ACHN (cell line): ENCODE measurements around the gene PPM1M.
A peak's percentile ranks its signal among the peaks of the same experiment; 100 is the strongest.

Experiments used
- DNase-seq: peaks from one replicate; pipeline ENCODE4 v3.0.0-alpha.2; 2015
- in situ Hi-C: cut with HindIII; loops from 2 replicates; pipeline ENCODE4 v1.10.0; 2017; ENCODE audit warnings: low sequenced_read_pairs, low pct_ligation_motif_present, low pct_unique_long_range_greater_than_20kb

The PPM1M gene

GRCh38 chr3:52227766-52228165 lies 17.8 kb upstream of the PPM1M start:
- no peak for DNase-seq
- in situ Hi-C loops, result no loop called here

- DNase-seq, result no peak
These were observed 17.3 kb upstream of the PPM1M start for GRCh38 chr3:52228266-52228665.

GRCh38 chr3:52228751-52229291 lies 16.7 kb upstream of the PPM1M start:
- no peak for DNase-seq
- in situ Hi-C loops, result no loop called here

More at GRCh38 chr3:52228266-52228665, 17.3 kb upstream of the PPM1M start:
- in situ Hi-C loops, result no loop called here

- in situ Hi-C loops, result no loop called here
- no peak for DNase-seq
These were observed 15.9 kb upstream of the PPM1M start for GRCh38 chr3:52229656-52230055.

GRCh38 chr3:52230461-52230860 lies 15.1 kb upstream of the PPM1M start:
- in situ Hi-C loops, result no loop called here

GRCh38 chr3:52230889-52231499 lies 14.6 kb upstream of the PPM1M start:
- in situ Hi-C loops, result no loop called here
- DNase-seq, result no peak

More at GRCh38 chr3:52230461-52230860, 15.1 kb upstream of the PPM1M start:
- DNase-seq, result no peak

GRCh38 chr3:52231502-52232278 lies 13.9 kb upstream of the PPM1M start:
- in situ Hi-C loops, result no loop called here
- peak; percentile 57 for DNase-seq

- no peak for DNase-seq
- in situ Hi-C loops, result no loop called here
These were observed 13.1 kb upstream of the PPM1M start for GRCh38 chr3:52232279-52233107.

- DNase-seq, result no peak
- in situ Hi-C loops, result no loop called here
These were observed 12.4 kb upstream of the PPM1M start for GRCh38 chr3:52233108-52233591.

GRCh38 chr3:52233968-52234367 lies 11.6 kb upstream of the PPM1M start:
- no peak for DNase-seq
- in situ Hi-C loops, result no loop called here

- in situ Hi-C loops, result no loop called here
- no peak for DNase-seq
These were observed 10.8 kb upstream of the PPM1M start for GRCh38 chr3:52234516-52235447.

GRCh38 chr3:52236424-52236886 lies 9.1 kb upstream of the PPM1M start:
- DNase-seq, result no peak
- in situ Hi-C loops, result no loop called here

GRCh38 chr3:52237006-52237656 lies 8.4 kb upstream of the PPM1M start:
- in situ Hi-C loops, result no loop called here
- DNase-seq, result no peak

- in situ Hi-C loops, result no loop called here
- DNase-seq, result peak; percentile 87
These were observed 7.8 kb upstream of the PPM1M start for GRCh38 chr3:52237657-52238172.

GRCh38 chr3:52238193-52238760 lies 7.3 kb upstream of the PPM1M start:
- in situ Hi-C loops, result no loop called here
- DNase-seq, result peak; percentile 14

GRCh38 chr3:52238761-52239701 lies 6.5 kb upstream of the PPM1M start, which contains the start of gene TWF2:
TSS of gene TWF2 (minus strand) at chr3:52239158. CDS start at chr3:52239016, 142 bp downstream.
- peak; percentile 78 for DNase-seq
- in situ Hi-C loops, result no loop called here
